Measurements from ENCODE around the gene SPECC1. TPM values are rescaled to one million over a fixed set of nuclear protein-coding genes. Genes with fewer than 3 reads are reported as not detected.

The SPECC1 gene
- total RNA-seq, 1 donor from 2014 or later: 69.6 TPM

DNA sequence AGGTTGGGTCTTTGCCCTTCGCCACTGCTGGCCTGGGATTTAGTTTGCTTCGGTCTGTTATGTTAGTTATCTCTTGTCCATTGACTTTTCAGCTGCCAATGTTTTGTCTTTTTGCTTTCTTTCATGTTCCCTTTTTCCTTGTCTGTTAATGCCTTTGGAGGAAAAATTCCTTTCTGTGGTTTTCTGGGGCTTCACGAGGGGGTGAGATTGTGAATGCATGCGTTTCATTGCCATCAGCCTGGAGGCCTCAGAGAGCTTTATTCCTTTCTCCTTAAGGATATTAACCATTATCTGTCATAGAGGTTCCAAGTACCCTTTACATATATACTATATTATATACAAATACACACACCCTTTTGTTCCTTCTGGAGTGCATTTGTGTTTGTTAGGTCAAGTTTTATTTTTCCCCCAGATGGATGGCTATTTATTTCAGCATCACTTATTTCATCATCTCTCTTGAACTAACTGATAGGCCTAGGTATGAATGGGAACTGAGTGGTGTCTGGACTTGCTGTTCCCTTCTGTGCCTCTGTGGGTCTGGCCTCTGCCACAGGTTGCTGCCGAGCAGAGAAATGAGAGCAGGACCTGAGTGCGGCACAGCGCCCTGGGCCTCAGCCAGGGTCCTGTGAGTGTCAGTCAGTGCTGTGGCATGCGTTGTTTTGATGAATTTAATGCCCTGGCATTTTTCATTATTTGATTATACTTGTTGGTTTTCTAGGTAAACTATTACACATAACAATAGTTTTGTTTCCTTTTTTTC, 264.8 kb downstream of the SPECC1 start:
- H3K9me3 Mint-ChIP-seq (ENCODE audit: low read depth): no peaks in the 10 kb centered on the region
- no peaks in the 10 kb centered on the region for H3K27me3 Mint-ChIP-seq
- no peak overlapping the region for H3K4me3 Mint-ChIP-seq (ENCODE audit: low read depth)
- DNase-seq (ENCODE audit: low spot score, unreplicated experiment): no peak
- peaks cover 3% of the 10 kb centered on the region for H3K4me1 Mint-ChIP-seq (ENCODE audit: low read depth)
- H3K36me3 Mint-ChIP-seq (ENCODE audit: insufficient read depth): peaks cover 6% of the 10 kb centered on the region
- TF ChIP-seq, protein P1, sequence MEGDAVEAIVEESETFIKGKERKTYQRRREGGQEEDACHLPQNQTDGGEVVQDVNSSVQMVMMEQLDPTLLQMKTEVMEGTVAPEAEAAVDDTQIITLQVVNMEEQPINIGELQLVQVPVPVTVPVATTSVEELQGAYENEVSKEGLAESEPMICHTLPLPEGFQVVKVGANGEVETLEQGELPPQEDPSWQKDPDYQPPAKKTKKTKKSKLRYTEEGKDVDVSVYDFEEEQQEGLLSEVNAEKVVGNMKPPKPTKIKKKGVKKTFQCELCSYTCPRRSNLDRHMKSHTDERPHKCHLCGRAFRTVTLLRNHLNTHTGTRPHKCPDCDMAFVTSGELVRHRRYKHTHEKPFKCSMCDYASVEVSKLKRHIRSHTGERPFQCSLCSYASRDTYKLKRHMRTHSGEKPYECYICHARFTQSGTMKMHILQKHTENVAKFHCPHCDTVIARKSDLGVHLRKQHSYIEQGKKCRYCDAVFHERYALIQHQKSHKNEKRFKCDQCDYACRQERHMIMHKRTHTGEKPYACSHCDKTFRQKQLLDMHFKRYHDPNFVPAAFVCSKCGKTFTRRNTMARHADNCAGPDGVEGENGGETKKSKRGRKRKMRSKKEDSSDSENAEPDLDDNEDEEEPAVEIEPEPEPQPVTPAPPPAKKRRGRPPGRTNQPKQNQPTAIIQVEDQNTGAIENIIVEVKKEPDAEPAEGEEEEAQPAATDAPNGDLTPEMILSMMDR (IDR thresholded peaks at IDR 0.05; ENCODE audit: unreplicated experiment): no peak
- H3K27ac Mint-ChIP-seq: peak overlapping the region; percentile 44

- no peaks in the 10 kb centered on the region for H3K27me3 Mint-ChIP-seq
- H3K27ac Mint-ChIP-seq: no peak overlapping the region
- no peak overlapping the region for H3K4me3 Mint-ChIP-seq (ENCODE audit: low read depth)
- no peaks in the 10 kb centered on the region for H3K9me3 Mint-ChIP-seq (ENCODE audit: low read depth)
- TF ChIP-seq, protein P1 (IDR thresholded peaks at IDR 0.05; ENCODE audit: unreplicated experiment): no peak
- H3K4me1 Mint-ChIP-seq (ENCODE audit: low read depth): peaks cover 3% of the 10 kb centered on the region
- H3K36me3 Mint-ChIP-seq (ENCODE audit: insufficient read depth): peaks cover 7% of the 10 kb centered on the region
- no peak for DNase-seq (ENCODE audit: low spot score, unreplicated experiment)
Observed at GRCh38 chr17:20275653-20276052, 266.5 kb downstream of the SPECC1 start.

GRCh38 chr17:20276421-20276820, 267.3 kb downstream of the SPECC1 start:
- Mint-ChIP-seq H3K27me3 (no peaks in the 10 kb centered on the region), H3K4me3 (ENCODE audit: low read depth) (no peak overlapping the region), H3K9me3 (ENCODE audit: low read depth) (no peaks in the 10 kb centered on the region), H3K27ac (no peak overlapping the region), H3K36me3 (ENCODE audit: insufficient read depth) (peaks cover 9% of the 10 kb centered on the region), H3K4me1 (ENCODE audit: low read depth) (peaks cover 3% of the 10 kb centered on the region)
- DNase-seq (ENCODE audit: low spot score, unreplicated experiment): no peak
- TF ChIP-seq, protein P1 (IDR thresholded peaks at IDR 0.05; ENCODE audit: unreplicated experiment): no peak

DNA sequence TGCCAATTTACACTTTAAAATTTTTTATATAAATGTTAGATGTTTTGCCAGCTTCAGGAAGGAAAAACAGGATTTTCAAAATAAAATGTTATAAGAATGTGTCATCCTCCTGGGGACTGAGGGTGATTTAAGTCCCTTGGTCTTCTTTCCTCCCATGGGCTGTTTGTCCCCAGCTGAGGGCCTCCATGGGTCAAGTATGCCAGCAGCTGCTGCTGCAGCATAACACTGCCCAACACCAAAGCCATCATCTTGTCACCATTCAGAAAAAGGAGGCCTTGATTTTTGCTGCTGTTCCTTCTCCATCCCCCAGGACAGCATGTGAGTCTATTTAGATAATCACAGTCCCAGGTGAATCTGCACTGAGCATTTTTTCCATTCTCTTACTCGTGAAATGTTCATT, 269.6 kb downstream of the SPECC1 start:
- TF ChIP-seq, protein P1 (IDR thresholded peaks at IDR 0.05; ENCODE audit: unreplicated experiment): no peak
- Mint-ChIP-seq H3K4me1 (ENCODE audit: low read depth) (no peaks in the 10 kb centered on the region), H3K9me3 (ENCODE audit: low read depth) (no peaks in the 10 kb centered on the region), H3K27ac (no peak overlapping the region), H3K36me3 (ENCODE audit: insufficient read depth) (peaks cover 10% of the 10 kb centered on the region), H3K27me3 (no peaks in the 10 kb centered on the region), H3K4me3 (ENCODE audit: low read depth) (no peak overlapping the region)
- DNase-seq (ENCODE audit: low spot score, unreplicated experiment): no peak

DNA sequence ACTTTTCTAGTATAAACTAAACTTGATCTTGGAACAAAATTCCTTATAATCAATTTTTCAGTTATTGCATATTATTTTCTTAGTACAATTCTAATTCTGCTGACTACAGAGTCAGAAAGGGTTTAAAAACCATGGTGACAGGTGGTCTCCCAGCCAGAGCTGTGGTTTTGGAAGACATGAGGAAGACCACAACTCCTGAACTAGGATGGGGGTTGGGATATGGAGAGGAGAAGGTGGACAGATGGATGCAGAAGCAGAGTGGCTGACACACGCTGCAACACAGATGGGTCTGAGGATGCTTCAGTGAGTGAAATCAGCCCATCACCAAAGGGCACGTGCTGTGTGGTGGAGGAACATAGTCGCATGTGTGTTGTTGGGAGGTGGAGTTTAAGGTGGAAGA, 270.5 kb downstream of the SPECC1 start:
- no peaks in the 10 kb centered on the region for H3K9me3 Mint-ChIP-seq (ENCODE audit: low read depth)
- H3K27me3 Mint-ChIP-seq: no peaks in the 10 kb centered on the region
- H3K36me3 Mint-ChIP-seq (ENCODE audit: insufficient read depth): peaks cover 10% of the 10 kb centered on the region
- no peak overlapping the region for H3K4me3 Mint-ChIP-seq (ENCODE audit: low read depth)
- no peak overlapping the region for H3K27ac Mint-ChIP-seq
- DNase-seq (ENCODE audit: low spot score, unreplicated experiment): no peak
- H3K4me1 Mint-ChIP-seq (ENCODE audit: low read depth): peaks cover 4% of the 10 kb centered on the region
- TF ChIP-seq, protein P1 (IDR thresholded peaks at IDR 0.05; ENCODE audit: unreplicated experiment): no peak
